Stimulated activated CD4-positive, alpha-beta T cell treated with anti-CD3 and anti-CD28 coated beads, TNF-alpha, amount 100 ng/mL, for 4 hours (primary cell): ENCODE data around the gene GMEB2.
"Not testable (repeated sequence)": the region's sequence is repeated elsewhere in the genome, so short reads cannot be mapped to it uniquely, and the experiment has no call there.

Experiments used
- DNase-seq, 3 experiments: peaks; one replicate each; pipeline ENCODE4 v3.0.0-alpha.2; 2020; ENCODE audit warnings: low read depth in 3 of 3

The GMEB2 gene

GRCh38 chr20:63560333-63560805 is 66.5 kb downstream of the GMEB2 start:
- DNase-seq: no peak

GRCh38 chr20:63559485-63560332 is 67.2 kb downstream of the GMEB2 start:
- DNase-seq: not testable (repeated sequence)

DNA sequence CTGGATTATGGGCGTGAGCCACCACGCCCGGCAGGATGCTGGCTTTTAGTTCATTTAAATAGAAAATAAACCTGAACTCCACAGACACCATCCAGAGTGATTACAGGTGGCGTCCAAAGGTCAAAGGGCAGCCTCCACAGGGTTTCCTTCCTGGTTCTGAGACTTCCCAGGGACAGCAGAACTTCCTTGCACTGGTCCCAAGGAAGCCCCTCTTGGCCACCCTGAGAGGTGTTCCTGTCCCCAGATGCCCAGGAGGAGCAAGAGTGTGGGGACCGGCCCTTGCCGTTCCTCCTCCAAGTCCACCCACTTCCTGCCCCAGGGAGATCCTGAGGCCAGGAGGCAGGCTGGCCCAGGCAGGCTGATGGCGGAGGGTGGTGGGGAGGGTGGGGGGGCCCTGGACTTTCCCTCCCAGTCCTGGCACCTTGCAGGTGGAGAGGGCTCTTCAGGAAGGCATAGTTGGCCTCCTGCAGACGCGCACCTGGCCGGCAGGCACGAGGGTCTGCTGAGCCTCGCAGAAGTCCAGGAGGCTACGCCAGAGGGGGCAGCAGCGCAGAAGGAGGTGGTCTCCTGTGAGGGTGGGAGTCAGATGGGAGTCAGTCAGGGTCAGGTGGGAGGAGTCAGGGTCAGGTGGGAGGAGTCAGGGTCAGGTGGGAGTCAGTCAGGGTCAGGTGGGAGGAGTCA is 68.0 kb downstream of the GMEB2 start:
- no peak for DNase-seq

- DNase-seq: no peak
Observed at GRCh38 chr20:63557481-63557891, 69.4 kb downstream of the GMEB2 start.

DNA sequence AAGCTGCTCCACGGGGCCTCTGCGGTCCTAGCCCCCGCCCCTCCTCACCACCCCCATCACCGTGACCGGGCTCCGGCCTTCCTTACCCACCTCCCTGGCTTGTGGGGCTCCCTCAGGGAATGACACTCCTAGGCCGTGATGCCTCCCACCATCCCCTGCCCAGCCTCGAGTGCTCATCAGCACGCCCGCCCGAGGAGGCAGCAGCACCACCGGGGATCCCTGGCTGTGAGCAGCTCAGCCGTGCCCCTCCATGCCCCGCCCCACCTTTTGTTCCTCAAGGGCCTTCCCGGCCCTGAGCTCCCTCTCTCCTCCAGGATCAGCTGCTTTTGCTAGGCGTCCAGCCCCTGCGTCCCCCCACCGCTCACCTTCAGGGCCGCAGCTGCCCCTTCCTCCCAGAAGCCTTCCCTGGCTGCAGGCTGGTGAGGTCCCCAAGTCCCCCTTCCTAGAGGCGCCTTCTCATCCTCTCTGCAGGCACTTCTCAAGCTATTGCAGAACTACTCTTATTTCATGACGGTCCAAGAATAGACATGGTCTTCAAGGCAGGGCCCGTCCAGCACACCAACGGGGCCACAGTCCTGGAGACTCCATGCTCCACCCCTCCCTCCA is 69.9 kb downstream of the GMEB2 start:
- DNase-seq: no peak

DNA sequence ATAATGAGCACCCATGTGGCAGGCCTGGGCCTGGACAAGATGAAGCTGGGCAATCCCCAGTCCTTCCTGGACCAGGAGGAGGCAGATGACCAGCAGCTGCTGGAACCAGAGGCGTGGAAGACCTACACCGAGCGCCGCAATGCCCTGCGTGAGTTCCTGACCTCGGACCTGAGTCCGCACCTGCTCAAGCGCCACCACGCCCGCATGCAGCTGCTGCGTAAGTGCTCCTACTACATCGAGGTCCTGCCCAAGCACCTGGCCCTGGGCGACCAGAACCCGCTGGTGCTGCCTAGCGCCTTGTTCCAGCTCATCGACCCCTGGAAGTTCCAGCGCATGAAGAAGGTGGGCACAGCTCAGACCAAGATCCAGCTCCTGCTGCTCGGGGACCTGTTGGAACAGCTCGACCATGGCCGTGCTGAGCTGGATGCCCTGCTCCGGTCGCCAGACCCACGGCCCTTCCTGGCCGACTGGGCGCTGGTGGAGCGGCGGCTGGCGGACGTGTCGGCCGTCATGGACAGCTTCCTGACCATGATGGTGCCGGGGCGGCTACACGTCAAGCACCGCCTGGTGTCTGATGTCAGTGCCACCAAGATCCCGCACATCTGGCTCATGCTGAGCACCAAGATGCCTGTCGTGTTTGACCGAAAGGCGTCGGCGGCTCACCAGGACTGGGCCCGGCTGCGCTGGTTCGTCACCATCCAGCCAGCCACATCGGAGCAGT is 71.1 kb downstream of the GMEB2 start:
- no peak for DNase-seq

DNA sequence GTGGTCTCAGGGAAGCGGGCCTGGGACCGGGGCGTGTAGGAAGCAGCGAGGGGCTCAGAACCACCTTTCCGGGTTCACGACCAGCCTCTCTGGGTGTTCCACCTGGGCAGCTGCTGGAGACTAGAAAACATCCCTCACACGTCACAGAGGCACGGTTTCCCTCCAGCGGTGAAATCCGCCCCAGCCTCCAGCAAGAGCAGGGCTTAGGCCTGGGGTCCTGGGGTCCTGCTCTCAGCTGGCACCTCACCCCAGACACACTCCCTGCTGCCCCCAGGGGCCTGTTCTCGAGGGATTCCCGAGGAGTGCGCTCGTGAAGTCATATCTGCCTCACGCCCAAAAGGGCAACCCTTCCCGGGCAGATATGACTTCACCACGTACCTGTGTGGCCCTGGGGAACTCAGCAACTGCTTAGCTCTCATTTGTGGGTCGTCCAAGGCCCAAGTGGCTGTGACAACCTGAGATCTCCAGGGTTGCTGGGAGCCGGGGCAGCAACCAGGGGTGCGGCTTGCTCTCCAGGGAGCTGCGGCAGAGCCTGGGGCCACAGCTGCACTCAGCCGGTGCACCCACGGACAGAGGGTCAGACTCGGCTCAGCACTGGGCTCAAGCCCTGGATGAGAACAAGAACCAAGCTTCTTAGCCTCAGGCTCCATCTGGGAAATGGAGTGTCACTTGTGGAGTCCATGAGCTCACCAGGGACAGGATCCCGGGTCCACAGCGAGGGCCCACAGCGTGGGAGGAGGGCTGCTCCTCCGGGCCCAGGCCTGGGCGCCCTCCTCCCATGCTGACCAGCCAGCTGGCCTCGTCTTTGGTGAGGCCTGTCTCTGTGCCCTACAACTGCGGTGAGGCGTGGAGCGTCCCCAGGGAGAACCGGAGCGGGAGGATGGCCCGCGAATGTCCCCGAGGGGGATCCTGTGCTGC is 72.3 kb downstream of the GMEB2 start:
- no peak for DNase-seq

DNA sequence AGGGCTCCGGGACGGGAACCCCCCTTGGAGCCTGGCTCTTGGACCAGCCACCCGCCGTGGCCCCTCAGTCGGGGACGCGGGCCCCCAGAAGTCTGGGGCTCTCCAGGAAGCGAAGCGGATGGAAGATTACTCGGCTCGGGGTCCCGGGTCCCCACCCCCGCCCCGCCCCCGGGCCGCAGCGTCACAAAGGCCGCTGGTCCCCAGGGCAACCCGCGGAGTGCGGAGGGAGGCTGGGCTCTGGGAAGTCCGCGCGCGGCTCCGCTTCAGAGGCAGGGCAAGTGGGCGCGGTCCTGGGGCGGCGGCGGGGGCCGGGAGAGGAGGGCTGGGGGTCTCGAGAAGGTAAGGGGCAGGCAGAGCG is 73.0 kb downstream of the GMEB2 start, which contains the start of gene FNDC11:
TSS of gene FNDC11 (plus strand) at position 227 of the 358 bp plus-strand sequence. CDS start 1,505 bp downstream, outside the sequence.
- peak; percentile 27 to 50 (median 37) for DNase-seq

GRCh38 chr20:63553251-63553932 is 73.5 kb downstream of the GMEB2 start:
- DNase-seq: peak; percentile 68 to 92 (median 78)

GRCh38 chr20:63552481-63553249 is 74.2 kb downstream of the GMEB2 start:
- DNase-seq: peak in 2 of 3 experiments; percentile 26 to 39

DNA sequence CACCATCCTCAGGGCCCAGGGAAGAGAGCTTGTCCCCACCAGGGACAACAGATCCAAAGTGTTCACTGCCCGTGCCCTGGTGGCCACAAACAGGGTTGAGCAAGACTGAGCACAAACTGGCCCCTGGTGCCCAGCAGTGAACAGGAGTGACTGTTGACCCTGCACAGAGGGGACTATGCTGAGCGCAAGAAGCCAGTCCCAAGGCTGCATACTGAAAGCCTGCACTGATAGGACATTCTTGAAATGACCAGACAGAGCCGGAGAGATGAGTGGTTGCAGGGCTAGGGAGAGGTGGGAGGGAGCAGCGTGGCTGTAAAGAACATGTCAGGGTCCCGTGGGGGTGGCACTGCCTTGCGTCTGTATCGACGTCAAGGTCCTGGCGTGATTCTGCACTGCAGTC is 75.8 kb downstream of the GMEB2 start:
- DNase-seq: no peak

- no peak for DNase-seq
Observed at GRCh38 chr20:63549679-63550282, 77.1 kb downstream of the GMEB2 start.

DNA sequence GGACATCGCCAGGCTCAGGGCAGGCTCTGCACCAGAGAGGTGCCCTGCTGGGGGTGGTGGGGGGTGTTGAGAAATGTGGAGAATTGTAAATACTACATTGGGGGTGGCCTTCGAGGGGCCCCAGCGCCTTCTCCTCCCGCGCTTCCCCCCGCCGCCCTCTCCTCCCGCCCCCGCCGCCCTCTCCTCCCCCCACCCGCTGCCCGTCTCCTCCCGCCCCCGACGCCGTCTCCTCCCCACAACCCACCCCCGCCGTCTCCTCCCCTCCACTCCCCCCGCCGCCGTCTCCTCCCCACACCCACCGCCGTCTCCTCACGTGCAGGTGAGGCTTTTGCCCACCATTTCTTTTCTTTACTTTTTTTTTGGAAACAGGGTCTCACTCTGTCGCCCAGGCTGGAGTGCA is 77.9 kb downstream of the GMEB2 start:
- DNase-seq: no peak

DNA sequence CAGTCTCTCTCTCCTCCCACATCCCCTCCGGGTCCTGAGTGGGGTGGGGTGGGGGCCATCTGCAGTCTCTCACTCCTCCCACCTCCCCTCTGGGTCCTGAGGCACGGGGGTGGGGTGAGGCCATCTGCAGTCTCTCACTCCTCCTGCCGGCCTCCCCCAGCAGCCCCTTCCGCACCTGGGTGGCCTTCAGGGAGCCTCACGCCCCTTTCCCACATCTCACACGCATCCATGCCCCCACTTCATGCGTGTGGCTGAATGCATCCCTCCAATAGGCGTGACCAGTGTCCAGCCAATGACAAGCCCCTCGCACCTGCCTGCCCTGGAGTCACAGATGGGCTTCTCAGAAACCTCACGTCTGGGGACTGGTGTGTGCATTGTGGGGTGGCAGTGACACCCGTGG is 78.4 kb downstream of the GMEB2 start:
- no peak for DNase-seq

- DNase-seq: no peak
Observed at GRCh38 chr20:63547725-63548480, 79.0 kb downstream of the GMEB2 start, which contains the start of gene SRMS. Gene SRMS, minus strand, starts transcription at chr20:63547749. Its CDS starts 286 bp downstream, at chr20:63547463.

GRCh38 chr20:63546956-63547724 is 79.8 kb downstream of the GMEB2 start:
- no peak for DNase-seq

GRCh38 chr20:63546256-63546955 is 80.5 kb downstream of the GMEB2 start:
- no peak for DNase-seq
